ENCODE data around the gene DUOX1. TPM values are rescaled to one million over a fixed set of nuclear protein-coding genes. Genes with fewer than 3 reads are reported as not detected.

The DUOX1 gene
- total and polyA plus RNA-seq, 9 of the 15 experiments (the other 6 are each of a cell fraction or from before 2014, with no cell fraction given) = 0.01 to 0.22 (median 0.01) TPM; not detected in 6

GRCh38 chr15:45118131-45118588 is 11.6 kb upstream of the DUOX1 start (continued):
- TF ChIP-seq HOMEZ (CRISPR knock-in tag; IDR thresholded peaks at IDR 0.05) = no peak
- no peak; the same call in 1 of the 2 replicates for TF ChIP-seq ESRRA (IDR thresholded peaks at IDR 0.05; ENCODE audit: borderline replicate concordance, low read depth)
- TF ChIP-seq NFATC3 (IDR thresholded peaks at IDR 0.05) = no peak
- no peak for TF ChIP-seq SAP30 (IDR thresholded peaks at IDR 0.05; ENCODE audit: borderline replicate concordance, insufficient read depth, low read depth, low read length, poor library complexity, severe bottlenecking)
- TF ChIP-seq ATF3 (IDR thresholded peaks at IDR 0.05) = no peak
- no peak for TF ChIP-seq ATF3 (CRISPR knock-in tag; conservative IDR thresholded peaks at IDR 0.05)
- no peak for TF ChIP-seq LCOR (CRISPR knock-in tag; IDR thresholded peaks at IDR 0.05)
- TF ChIP-seq SREBF1 (IDR thresholded peaks at IDR 0.05; ENCODE audit: borderline replicate concordance, low read depth, low read length) = no peak
- TF ChIP-seq HSF4 (CRISPR knock-in tag; IDR thresholded peaks at IDR 0.05; ENCODE audit: borderline replicate concordance) = no peak
- no peak for TF ChIP-seq CREBBP (IDR thresholded peaks at IDR 0.05; ENCODE audit: low read depth, low read length)
- TF ChIP-seq CREB1 (IDR thresholded peaks at IDR 0.05) = no peak; the same call in 1 of the 2 replicates
- no peak for TF ChIP-seq CREB1 (CRISPR knock-in tag; IDR thresholded peaks at IDR 0.05)
- no peak for TF ChIP-seq MNT (conservative IDR thresholded peaks at IDR 0.05)
- TF ChIP-seq HNRNPL (IDR thresholded peaks at IDR 0.05; ENCODE audit: low read depth, low read length) = no peak
- peak; percentile 11; the same call in 1 of the 2 replicates for TF ChIP-seq TAL1 (IDR thresholded peaks at IDR 0.05)
- no peak for TF ChIP-seq SNAPC5 (CRISPR knock-in tag; IDR thresholded peaks at IDR 0.05)
- TF ChIP-seq EHMT2 (IDR thresholded peaks at IDR 0.05) = no peak
- peak; percentile 82 for TF ChIP-seq CC2D1A (IDR thresholded peaks at IDR 0.05)
- no peak for TF ChIP-seq HDAC8 (tag; IDR thresholded peaks at IDR 0.05)
- TF ChIP-seq L3MBTL2 (IDR thresholded peaks at IDR 0.05) = peak; percentile 73; the same call in 1 of the 2 replicates
- peak; percentile 41; the same call in 1 of the 2 replicates for TF ChIP-seq TCF3 (CRISPR knock-in tag; IDR thresholded peaks at IDR 0.05)
- TF ChIP-seq CAMTA2 (CRISPR knock-in tag; conservative IDR thresholded peaks at IDR 0.05) = no peak
- no peak for TF ChIP-seq TAF15 (IDR thresholded peaks at IDR 0.05; ENCODE audit: low read depth, low read length)
- no peak for TF ChIP-seq ZNF121 (CRISPR knock-in tag; conservative IDR thresholded peaks at IDR 0.05)
- TF ChIP-seq KDM5B (IDR thresholded peaks at IDR 0.05; ENCODE audit: insufficient replicate concordance, low read depth, low read length) = no peak
- no peak for TF ChIP-seq ZNF655 (CRISPR knock-in tag; IDR thresholded peaks at IDR 0.05)
